ENCODE results near the gene ASPA. TPM values are rescaled to one million over a fixed set of nuclear protein-coding genes. Genes with fewer than 3 reads are reported as not detected.
A peak's percentile ranks its signal among the peaks of the same experiment; 100 is the strongest.

ASPA gene
- total and polyA plus RNA-seq, 2 of the 13 experiments (the other 11 are each of a cell fraction or from before 2014, with no cell fraction given) = not detected

DNA sequence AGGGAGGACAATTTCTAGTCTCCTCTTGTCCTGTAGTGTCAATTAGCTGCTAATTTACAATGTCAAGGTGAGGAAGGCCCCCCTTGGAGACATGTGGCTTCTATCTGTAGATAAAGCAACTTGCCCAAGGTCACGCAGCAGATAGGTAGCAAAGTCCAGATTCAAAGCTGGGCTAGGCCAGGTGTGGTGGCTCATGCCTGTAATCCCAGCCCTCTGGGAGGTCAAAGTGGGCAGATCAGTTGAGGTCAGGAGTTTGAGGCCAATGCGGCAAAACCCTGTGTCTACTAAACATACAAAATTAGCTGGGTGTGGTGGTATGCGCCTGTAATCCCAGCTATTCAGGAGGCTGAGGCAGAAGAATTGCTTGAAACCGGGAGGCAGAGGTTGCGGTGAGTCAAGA is 70.7 kb downstream of the ASPA start (continued):
- TF ChIP-seq, protein P1, sequence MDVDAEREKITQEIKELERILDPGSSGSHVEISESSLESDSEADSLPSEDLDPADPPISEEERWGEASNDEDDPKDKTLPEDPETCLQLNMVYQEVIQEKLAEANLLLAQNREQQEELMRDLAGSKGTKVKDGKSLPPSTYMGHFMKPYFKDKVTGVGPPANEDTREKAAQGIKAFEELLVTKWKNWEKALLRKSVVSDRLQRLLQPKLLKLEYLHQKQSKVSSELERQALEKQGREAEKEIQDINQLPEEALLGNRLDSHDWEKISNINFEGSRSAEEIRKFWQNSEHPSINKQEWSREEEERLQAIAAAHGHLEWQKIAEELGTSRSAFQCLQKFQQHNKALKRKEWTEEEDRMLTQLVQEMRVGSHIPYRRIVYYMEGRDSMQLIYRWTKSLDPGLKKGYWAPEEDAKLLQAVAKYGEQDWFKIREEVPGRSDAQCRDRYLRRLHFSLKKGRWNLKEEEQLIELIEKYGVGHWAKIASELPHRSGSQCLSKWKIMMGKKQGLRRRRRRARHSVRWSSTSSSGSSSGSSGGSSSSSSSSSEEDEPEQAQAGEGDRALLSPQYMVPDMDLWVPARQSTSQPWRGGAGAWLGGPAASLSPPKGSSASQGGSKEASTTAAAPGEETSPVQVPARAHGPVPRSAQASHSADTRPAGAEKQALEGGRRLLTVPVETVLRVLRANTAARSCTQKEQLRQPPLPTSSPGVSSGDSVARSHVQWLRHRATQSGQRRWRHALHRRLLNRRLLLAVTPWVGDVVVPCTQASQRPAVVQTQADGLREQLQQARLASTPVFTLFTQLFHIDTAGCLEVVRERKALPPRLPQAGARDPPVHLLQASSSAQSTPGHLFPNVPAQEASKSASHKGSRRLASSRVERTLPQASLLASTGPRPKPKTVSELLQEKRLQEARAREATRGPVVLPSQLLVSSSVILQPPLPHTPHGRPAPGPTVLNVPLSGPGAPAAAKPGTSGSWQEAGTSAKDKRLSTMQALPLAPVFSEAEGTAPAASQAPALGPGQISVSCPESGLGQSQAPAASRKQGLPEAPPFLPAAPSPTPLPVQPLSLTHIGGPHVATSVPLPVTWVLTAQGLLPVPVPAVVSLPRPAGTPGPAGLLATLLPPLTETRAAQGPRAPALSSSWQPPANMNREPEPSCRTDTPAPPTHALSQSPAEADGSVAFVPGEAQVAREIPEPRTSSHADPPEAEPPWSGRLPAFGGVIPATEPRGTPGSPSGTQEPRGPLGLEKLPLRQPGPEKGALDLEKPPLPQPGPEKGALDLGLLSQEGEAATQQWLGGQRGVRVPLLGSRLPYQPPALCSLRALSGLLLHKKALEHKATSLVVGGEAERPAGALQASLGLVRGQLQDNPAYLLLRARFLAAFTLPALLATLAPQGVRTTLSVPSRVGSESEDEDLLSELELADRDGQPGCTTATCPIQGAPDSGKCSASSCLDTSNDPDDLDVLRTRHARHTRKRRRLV (CRISPR knock-in tag; IDR thresholded peaks at IDR 0.05) = no peak
- TF ChIP-seq ZNF891 (CRISPR knock-in tag; IDR thresholded peaks at IDR 0.05) (no peak), ZNF614 (CRISPR knock-in tag; IDR thresholded peaks at IDR 0.05; ENCODE audit: borderline replicate concordance) (no peak), ARNTL (CRISPR knock-in tag; IDR thresholded peaks at IDR 0.05) (no peak), ZNF543 (CRISPR knock-in tag; IDR thresholded peaks at IDR 0.05) (no peak), FOXO1 (CRISPR knock-in tag; IDR thresholded peaks at IDR 0.05) (peak; percentile 33; the same call in 1 of the 2 replicates), ARNT (IDR thresholded peaks at IDR 0.05) (no peak), SNRNP70 (IDR thresholded peaks at IDR 0.05; ENCODE audit: low read depth, low read length) (no peak), MBD4 (IDR thresholded peaks at IDR 0.05; ENCODE audit: borderline replicate concordance, low read length) (no peak), NFE2L1 (CRISPR knock-in tag; IDR thresholded peaks at IDR 0.05; ENCODE audit: borderline replicate concordance) (no peak), ZNF780A (CRISPR knock-in tag; IDR thresholded peaks at IDR 0.05) (no peak), ATF1 (CRISPR knock-in tag; IDR thresholded peaks at IDR 0.05) (no peak), ZNF629 (CRISPR knock-in tag; conservative IDR thresholded peaks at IDR 0.05) (no peak), HDAC1 (CRISPR knock-in tag; IDR thresholded peaks at IDR 0.05) (peak; percentile 33; the same call in 1 of the 2 replicates), GTF2F1 (IDR thresholded peaks at IDR 0.05; ENCODE audit: low read length) (no peak), NPAS2 (CRISPR knock-in tag; IDR thresholded peaks at IDR 0.05; ENCODE audit: borderline replicate concordance) (no peak), SRSF9 (IDR thresholded peaks at IDR 0.05; ENCODE audit: borderline replicate concordance, insufficient read depth, low read depth, low read length, poor library complexity, severe bottlenecking) (no peak), TBX2 (CRISPR knock-in tag; IDR thresholded peaks at IDR 0.05; ENCODE audit: borderline replicate concordance) (peak; percentile 73), ZBTB3 (CRISPR knock-in tag; IDR thresholded peaks at IDR 0.05; ENCODE audit: borderline replicate concordance, low read depth) (no peak), MEIS1 (CRISPR knock-in tag; IDR thresholded peaks at IDR 0.05; ENCODE audit: borderline replicate concordance) (no peak)
- TF ChIP-seq, protein P2, sequence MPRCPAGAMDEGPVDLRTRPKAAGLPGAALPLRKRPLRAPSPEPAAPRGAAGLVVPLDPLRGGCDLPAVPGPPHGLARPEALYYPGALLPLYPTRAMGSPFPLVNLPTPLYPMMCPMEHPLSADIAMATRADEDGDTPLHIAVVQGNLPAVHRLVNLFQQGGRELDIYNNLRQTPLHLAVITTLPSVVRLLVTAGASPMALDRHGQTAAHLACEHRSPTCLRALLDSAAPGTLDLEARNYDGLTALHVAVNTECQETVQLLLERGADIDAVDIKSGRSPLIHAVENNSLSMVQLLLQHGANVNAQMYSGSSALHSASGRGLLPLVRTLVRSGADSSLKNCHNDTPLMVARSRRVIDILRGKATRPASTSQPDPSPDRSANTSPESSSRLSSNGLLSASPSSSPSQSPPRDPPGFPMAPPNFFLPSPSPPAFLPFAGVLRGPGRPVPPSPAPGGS (CRISPR knock-in tag; IDR thresholded peaks at IDR 0.05) = no peak
- TF ChIP-seq, protein P3, sequence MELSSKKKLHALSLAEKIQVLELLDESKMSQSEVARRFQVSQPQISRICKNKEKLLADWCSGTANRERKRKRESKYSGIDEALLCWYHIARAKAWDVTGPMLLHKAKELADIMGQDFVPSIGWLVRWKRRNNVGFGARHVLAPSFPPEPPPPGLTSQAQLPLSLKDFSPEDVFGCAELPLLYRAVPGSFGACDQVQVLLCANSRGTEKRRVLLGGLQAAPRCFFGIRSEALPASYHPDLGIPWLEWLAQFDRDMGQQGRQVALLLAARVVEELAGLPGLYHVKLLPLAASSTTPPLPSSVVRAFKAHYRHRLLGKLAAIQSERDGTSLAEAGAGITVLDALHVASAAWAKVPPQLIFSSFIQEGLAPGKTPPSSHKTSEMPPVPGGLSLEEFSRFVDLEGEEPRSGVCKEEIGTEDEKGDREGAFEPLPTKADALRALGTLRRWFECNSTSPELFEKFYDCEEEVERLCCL (CRISPR knock-in tag; IDR thresholded peaks at IDR 0.05; ENCODE audit: borderline replicate concordance) = no peak
- TF ChIP-seq, protein P4, sequence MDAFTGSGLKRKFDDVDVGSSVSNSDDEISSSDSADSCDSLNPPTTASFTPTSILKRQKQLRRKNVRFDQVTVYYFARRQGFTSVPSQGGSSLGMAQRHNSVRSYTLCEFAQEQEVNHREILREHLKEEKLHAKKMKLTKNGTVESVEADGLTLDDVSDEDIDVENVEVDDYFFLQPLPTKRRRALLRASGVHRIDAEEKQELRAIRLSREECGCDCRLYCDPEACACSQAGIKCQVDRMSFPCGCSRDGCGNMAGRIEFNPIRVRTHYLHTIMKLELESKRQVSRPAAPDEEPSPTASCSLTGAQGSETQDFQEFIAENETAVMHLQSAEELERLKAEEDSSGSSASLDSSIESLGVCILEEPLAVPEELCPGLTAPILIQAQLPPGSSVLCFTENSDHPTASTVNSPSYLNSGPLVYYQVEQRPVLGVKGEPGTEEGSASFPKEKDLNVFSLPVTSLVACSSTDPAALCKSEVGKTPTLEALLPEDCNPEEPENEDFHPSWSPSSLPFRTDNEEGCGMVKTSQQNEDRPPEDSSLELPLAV (CRISPR knock-in tag; conservative IDR thresholded peaks at IDR 0.05; ENCODE audit: low read depth) = no peak
